DMS153 treated with DMSO at 0.1 percent for 48 hours (cell line): ENCODE data around the gene IGFBP4.
A peak's percentile ranks its signal among the peaks of the same experiment; 100 is the strongest.

Experiments used
- DNase-seq: peaks from one replicate; lab custom pipeline; 2025; ENCODE audit not compliant: unreplicated experiment; lab: John Stamatoyannopoulos, UW

Gene IGFBP4

GRCh38 chr17:40470932-40471828, 27.9 kb downstream of the IGFBP4 start:
- no peak for DNase-seq

- no peak for DNase-seq
Measured at GRCh38 chr17:40471846-40472732, 28.8 kb downstream of the IGFBP4 start.

GRCh38 chr17:40472733-40473452, 29.6 kb downstream of the IGFBP4 start:
- no peak for DNase-seq

GRCh38 chr17:40473573-40474365, 30.5 kb downstream of the IGFBP4 start:
- DNase-seq, result no peak

- DNase-seq, result no peak
Measured at GRCh38 chr17:40474419-40475002, 31.3 kb downstream of the IGFBP4 start.

- no peak for DNase-seq
Measured at GRCh38 chr17:40475234-40475908, 32.1 kb downstream of the IGFBP4 start.

- no peak for DNase-seq
Measured at GRCh38 chr17:40477796-40478195, 34.5 kb downstream of the IGFBP4 start.

- no peak for DNase-seq
Measured at GRCh38 chr17:40478486-40478885, 35.2 kb downstream of the IGFBP4 start.

- no peak for DNase-seq
Measured at GRCh38 chr17:40479754-40480480, 36.7 kb downstream of the IGFBP4 start.

- DNase-seq, result peak; percentile 8
Measured at GRCh38 chr17:40480501-40481003, 37.3 kb downstream of the IGFBP4 start.

GRCh38 chr17:40481106-40481505, 37.9 kb downstream of the IGFBP4 start:
- no peak for DNase-seq

GRCh38 chr17:40482722-40483121, 39.5 kb downstream of the IGFBP4 start:
- DNase-seq, result no peak

- no peak for DNase-seq
Measured at GRCh38 chr17:40483679-40484078, 40.4 kb downstream of the IGFBP4 start.

GRCh38 chr17:40484285-40484972, 41.2 kb downstream of the IGFBP4 start:
- DNase-seq, result no peak

GRCh38 chr17:40484973-40485530, 41.8 kb downstream of the IGFBP4 start:
- no peak for DNase-seq

GRCh38 chr17:40485851-40486521, 42.7 kb downstream of the IGFBP4 start:
- DNase-seq, result no peak
